Activated CD8-positive, alpha-beta memory T cell treated with anti-CD3 and anti-CD28 coated beads for 4 hours (primary cell): ENCODE data around the gene TNFSF10.
"Not testable (repeated sequence)": the region's sequence is repeated elsewhere in the genome, so short reads cannot be mapped to it uniquely, and the experiment has no call there.

Experiments
- DNase-seq, 2 donors: peaks; one replicate each; pipeline ENCODE4 v3.0.0-alpha.2; 2020; ENCODE audit warnings: low read depth in 2 of 2

Gene TNFSF10

DNA sequence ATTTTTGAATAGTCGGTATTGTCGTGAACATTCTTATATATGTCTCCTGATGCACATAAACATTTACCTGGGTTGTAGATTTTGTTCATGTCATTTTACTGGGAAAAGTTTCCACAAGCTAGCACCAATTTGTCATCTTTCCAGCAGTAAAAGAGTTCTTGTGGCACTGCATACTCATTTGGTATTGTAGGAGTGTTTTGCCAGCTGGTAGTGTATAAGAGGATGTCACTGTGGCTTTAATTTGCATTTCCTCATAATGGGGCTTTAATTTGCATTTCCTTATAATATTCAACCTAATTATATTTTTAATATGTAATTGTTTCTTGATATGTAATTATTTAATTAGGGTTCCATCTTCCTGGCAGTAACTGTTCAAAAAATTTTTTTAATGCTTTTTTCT lies 21.2 kb upstream of the TNFSF10 start:
- DNase-seq = no peak

DNA sequence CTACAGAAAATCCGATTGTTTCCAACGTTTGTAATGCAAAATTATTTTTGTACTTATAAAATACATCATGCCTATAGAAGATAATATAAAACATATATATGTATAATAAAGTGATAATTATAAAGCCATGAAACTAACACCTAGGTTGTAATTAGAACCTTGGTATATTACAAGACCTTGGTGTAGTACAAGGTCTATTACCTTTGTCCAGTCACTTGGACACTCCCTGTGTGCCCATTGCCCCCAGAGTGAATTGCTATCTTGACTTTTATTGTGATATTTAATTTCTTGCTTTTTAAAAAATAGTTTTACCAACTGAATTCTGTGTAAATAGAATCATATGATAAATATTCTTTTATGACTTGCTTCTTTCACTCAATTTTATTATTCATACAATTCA lies 20.7 kb upstream of the TNFSF10 start:
- DNase-seq = no peak

DNA sequence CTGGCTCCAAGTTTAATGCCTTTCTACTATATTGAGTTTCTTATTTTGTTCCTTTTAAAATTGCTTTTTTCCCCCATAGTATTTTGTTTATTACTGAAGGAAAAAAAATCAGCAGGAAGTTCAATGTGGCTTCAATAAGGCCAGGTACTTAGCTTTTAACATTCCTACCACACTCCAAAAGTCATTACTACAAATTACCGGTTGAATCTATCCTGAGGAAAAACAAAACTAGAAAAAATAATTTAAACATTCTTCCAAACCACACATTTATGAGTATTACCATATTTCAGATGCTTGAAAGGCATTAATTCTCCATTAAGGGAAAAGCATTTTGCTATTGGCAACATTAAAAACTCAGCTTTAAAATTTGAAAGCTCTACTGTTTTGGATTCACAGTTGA lies 20.2 kb upstream of the TNFSF10 start:
- no peak for DNase-seq

DNA sequence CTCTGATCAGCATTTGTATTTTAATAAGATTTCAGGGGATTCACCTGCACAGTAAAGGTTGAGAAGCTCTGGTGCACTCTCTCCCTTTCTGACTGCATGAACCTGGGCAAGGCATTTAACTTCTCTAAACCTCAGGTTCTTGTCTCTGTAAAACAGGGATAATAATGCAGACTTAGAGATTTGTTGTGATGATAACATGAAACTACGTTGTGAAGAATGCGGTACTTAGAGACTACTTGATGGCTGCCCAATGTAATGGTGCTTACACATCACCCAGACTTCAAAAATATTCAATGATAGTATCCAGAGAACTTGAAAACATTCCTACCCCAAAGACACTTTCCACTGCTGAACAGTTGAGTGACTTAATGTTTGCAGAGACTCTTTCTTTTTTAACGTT lies 19.8 kb upstream of the TNFSF10 start:
- DNase-seq = no peak

DNA sequence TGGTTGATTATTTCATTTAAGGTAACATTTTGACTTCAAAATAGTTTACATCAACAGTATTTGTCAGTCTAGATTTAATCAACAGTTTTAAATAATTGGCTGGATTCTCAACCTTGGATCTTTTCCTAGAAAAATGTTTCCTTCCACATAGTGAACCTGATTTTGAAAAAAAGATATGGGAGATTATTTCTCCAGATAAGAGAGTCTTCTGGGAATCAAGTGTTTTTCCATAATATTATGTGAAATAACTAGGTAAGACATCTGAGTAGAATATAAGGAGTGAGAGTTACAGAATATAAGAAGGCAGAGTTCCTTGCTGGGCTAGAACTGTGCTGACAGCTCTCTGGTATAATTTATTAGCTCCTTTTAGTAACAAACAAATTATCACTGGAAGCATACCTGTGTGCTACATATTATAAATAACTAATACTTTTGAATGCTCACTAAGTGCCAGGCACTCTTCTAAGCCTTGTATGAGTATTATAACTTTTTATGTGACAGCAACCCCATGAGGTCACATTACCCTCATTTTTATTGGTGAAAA lies 18.8 kb upstream of the TNFSF10 start:
- DNase-seq = no peak

DNA sequence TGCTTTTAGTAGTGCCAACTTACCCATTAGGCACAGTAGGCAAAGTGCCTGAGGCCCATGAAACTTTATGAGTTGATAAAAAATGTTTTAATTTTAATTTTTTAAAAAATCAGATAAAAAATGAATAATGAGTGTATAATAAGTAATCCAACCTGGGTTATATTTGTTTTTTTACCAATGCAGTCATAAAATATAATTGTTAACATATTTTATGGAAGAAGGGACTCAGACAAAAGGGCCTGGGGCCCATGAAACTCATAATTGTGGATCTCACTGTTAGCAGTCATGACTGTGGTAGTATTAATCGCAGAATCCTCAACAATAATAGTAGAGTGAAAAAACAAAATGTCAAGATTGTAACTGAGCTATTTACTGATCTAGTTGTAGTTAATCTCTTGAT lies 16.8 kb upstream of the TNFSF10 start:
- DNase-seq = no peak

DNA sequence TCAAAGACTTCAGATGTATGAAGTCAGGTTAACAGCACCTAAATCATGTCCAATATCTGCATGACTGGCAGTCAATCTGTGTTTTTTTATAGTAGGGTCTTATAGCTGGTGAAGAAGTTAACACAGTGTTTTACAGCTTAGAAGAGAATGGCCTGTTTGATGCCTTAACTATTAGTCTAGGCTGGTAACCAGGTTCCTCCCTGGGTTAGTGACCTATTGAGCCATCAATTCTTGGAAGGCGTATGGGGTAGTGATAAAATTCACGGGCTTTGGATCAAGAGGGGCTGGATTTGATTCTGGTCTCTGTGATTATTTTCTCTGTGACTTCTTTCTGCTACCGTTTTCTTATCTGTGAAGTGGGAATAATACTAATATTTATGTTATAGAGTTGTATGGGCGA lies 16.0 kb upstream of the TNFSF10 start:
- DNase-seq = no peak

DNA sequence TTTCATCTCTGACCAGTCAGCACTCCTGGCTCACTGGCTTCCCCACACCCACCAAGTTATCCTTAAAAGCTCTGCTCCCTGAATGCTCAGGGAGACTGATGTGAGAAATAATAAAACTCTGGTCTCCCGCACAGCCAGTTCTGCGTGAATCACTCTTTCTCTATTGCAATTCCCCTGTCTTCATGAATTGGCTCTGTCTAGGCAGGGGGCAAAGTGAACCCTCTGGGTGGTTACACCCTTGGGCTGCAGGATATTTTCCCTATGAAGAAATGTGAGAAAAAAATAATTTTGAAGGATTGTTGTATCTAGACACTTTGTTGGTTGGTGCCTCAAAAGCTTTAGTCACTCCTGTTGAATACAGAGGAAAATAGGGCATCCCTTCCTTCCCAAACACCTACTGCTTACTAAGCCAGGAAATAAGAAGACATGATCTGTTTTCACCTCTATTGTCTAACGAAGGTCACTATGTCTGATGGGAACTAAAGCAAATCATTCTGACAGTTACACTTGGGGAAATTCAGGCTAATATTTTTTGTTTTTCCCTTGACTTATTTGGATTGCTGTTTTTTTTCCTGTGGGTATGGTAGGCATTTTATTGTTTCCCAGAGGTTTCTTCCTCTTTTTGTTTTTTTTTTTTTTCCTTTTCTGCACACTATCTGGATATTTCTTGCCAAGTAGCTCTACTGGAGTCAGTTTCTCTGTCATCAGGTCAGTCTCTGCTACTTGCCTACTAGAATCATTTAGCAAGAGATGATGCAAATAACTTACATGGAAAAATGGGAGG lies 15.3 kb upstream of the TNFSF10 start:
- DNase-seq = no peak

DNA sequence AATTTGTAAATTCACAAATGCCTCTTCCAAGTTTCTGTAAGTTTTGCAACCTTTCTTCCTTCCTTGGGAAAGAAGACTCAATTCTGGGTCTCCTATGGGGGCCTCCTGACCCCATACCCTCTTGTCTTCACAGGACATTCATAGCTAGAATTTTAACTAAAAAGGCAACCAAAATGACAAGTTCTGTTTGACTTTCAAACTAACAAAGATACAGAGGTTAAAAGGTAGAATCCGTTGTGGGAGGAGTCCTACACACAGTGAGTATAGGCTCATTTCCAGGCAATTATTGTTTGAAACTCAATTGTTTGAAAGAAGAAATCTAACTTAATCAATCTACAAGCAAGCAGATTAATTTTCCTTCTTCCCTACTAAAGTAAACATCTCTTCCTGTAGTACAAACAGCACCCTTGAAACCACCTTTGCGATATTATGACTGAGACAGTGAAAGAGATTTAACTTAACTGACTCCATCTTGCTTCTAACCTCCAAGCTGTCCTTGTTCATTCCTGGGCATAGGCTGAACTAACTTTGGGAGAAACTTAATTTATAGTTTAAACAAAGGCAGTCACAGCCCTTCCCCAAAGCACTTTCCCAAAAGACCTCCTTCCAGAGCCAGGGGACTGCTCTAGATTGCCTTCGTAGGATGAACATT lies 14.4 kb upstream of the TNFSF10 start:
- DNase-seq = no peak

DNA sequence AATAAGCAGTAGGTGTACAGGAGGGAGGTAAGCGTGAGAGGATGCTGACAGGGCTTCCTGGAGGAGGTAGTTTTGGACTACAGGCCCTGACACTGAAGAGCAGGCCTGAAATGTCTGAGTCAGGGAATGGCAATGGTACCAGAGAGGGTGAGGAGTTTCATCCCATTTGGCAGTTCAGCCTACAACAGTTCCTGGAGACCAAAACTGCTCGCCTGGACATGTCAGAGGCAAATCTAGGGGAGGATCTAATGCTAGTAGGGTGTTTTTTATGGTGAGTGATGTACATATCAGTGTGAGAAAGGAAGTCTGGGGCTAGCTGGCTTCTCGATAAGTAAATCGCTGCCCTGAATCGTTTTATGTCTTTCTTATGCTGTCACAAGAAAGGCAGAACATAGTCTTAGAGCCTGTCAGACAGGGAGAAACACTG lies 13.8 kb upstream of the TNFSF10 start:
- DNase-seq = no peak

DNA sequence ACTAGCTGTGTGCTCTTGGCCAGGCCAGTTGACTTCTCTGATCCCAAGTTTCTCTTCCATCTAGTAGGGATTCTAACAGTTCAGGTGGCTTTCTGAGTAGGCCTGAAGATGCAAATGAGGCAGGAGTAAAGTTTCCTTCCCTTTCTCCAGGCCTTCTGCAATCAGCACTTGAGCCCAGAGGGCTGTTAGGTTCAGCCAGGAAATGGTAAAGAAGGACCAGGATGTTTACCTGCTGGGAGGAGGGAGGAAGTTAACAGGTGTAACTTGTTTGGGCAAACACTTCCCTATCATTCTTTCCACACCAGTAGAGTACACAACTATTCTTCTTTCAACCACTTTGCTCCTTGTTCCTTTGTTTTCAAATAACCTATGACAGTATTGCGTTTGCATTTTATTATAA lies 13.3 kb upstream of the TNFSF10 start:
- no peak for DNase-seq

DNA sequence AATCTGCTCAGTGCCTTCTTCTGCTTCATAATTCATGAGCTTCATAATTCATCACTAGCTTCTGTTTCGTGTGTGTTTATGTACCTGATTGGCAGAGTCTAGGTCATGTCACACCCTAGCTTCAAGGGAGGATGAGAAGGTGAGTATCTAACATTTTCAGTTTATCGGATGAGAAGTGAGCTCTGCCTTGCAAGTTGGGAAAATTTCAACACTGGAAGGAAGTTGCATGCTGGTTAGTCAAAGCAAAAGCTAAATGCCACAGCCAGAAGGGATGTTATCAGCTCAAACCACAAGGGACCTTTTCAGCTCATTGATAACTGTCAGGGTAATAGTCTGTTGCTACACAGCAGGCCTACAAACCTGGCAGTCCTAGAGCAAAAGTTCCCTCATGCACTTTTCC lies 7.3 kb upstream of the TNFSF10 start:
- DNase-seq = no peak

DNA sequence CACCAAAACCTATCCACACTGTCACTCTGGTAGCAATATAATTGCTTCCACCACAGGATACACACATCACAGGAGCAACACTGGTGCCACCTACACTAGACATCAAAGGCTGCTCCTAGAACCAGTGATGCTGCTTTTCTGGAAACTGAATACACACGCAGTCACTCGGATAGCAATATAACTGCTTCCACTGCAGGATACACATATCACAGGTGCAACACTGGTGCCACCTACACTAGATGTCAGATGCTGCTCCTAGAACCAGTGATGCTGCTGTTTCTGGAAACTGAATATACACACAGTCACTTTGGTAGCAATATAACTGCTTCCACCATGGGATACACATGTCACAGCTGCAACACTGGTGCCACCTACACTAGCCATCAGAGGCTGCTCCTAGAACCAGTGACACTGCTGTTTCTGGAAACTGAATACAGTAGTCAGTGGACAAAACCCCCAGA lies 6.9 kb upstream of the TNFSF10 start:
- no peak for DNase-seq

DNA sequence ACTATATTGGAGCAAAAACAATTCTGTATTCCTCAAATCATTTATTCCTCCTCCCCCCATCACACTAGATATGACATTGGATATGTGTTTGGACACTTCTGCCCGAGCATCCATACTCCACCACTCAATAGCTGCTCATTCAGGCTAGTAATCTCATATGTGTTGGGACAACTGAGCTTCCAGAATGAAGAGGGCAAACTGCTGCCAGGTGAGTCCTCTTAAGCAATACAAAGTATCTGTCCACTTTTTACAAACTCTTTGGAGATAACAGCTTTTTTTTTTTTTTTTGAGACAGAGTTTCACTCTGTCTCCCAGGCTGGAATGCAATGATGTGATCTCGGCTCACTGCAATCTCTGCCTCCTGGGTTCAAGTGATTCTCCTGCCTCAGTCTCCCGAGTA lies 5.4 kb upstream of the TNFSF10 start:
- no peak for DNase-seq

DNA sequence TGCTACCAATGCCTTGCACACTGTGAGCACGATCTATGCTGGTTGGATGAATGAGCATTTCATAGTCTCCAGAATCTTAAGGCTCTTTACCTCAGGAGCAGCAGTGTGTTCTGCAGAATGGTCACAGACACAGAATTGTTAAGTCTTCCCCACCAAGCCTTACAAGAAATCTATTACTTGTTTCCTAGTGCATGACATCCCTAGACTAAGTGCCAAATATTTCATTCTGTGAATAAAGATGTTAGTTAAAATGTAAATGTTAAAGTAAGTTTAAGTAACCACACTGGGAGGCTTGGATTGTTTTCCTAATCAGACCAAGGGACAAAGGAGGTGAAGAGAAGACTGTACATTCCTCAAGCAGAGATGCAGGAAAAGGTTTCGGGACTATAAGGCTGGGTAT lies 4.1 kb upstream of the TNFSF10 start:
- no peak for DNase-seq

DNA sequence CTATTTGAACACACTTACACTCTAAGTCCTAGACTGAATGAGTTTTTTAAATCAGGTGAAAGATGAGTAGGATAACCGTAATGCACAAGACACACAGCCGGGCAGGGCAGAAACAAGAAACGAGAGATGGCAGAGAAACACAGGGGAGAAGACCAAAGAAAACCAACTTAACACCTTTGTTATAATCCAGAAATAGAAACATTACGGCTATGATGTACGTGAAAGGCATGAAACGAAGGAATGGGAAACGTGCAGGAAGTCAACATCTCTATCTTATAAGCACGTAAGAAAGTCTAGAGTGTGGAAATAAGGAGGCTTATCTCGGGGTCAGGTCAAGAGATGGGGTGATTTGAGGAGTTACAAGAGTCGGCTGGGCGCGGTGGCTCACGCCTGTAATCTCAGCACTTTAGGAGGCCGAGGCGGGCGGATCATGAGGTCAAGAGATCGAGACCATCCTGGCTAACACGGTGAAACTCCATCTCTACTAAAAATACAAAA lies 1.9 kb upstream of the TNFSF10 start:
- DNase-seq = no peak

DNA sequence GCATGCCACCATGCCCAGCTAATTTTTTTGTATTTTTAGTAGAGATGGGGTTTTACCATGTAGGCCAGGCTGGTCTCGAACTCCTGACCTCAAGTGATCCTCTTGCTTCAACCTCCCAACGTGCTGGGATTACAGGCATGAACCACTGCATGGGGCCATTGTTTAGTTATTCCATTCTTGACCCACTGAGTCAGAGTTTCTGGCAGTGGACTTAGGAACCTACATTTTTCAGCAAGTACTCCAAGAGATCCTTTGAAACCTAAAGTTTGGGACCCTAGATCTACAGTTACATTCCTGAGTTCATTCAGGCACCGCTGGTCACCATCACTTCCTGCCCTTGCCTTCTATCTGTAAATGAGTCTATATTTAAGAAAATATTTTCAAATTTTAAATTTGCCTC lies 1.4 kb upstream of the TNFSF10 start:
- no peak for DNase-seq

DNA sequence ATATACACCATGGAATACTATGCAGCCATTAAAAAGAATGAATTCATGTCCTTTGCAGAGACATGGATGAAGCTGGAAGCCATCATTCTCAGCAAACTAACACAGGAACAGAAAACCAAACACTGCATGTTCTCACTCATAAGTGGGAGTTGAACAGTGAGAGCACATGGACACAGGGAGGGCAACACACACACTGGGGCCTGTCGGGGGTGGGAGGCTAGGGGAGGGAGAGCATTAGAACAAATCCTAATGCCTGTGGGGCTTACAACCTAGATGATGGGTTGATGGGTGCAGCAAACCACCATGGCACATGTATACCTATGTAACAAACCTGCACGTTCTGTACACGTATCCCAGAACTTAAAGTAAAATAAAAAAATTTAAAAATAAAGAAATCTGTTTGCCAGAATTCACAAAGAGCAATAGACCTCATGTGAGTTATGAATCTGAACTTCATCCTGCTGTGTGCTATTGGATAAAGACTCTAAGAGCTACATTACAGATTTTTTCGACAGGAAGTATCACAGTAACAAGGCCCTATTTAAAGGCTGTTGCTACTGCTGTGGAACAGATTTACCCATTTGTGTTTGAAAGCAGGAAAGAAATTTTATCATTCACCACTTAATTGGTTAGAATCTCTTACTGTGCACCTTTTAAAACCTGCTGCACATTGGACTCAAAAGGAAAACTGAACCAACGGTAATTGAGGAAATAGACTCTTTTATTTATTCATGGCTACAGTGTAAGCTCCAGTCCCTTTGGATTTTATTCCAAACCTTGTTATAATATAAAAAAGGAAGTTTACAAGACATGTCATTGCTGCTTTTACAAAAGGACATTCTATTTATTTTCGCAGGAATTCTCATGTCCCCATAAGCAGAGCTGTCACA lies 1.1 kb downstream of the TNFSF10 start:
- DNase-seq = not testable (repeated sequence)

DNA sequence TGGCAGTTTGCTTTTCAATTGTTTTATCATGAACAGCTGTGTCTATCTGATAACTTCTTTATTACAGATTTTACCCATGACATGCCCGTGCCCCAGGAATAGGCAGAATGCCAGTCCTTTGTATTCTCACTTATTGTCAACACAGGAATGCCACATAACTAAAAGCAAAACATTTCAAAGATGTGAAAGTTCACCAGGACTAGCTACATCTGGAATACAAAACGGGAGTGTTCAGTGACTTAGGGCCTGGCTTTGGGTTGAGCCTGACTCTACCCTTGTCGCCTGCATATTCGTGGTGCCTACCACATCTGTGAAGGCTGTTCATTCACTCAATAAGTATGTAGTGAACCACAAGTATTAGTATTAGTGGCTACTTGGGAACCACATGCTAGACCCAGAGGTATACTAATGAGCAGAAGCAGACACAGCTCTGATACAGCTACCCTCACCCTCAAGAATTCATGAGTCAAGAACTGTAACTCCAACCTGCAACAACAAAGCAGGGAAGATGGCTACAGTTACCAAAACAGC lies 2.9 kb downstream of the TNFSF10 start:
- no peak for DNase-seq

DNA sequence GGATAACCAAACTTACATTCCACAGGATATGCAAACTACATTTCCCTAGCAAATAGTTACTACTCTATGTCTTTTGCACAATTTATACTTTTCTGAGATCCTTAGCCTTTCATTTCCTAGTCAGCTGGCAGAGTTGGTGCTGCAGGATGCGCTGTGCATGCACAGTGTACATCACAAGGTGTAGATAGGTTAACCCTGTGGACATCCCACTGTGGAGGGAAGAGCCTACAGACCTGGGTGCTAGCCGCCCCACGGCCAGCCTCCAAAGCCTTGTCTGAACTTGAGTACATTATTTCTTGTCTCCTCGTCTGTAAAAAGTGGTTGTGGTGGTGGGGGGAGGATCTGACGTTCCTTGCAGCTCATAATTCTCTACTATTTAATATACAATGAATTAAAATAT lies 3.5 kb downstream of the TNFSF10 start:
- DNase-seq = no peak

DNA sequence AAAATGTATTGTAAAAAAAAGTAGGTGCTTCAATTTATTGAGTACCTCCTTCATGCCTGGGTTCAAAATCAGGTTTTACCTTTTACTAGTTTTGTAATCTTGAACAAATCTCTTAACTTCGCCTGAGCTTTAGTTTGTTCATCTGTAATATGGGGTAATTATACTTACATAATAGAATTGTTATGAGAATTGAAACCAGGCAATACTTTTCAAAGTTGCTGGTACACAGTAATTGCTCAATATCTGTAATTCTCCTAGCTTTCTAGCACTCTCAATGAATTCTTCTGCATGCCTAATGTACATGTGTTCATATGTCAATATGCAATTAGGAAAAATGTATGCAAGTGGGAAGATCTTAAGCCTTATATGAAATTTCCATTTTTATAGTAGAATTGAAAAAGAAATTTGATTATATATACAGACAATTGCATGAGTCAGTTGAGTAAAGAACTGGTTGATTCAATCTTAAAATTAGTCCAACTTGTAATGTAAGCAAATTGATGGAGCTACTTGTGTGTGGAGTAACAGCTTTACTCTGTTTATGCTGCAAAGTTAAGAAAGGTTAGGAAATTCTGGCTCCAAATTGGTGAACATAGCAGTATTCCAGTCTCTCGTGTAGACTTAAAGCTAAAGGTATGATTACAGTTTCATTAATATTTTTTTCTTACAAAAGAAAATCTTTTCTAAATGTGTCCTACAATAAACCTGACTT lies 4.1 kb downstream of the TNFSF10 start:
- DNase-seq = no peak
